Heart right ventricle (tissue), 16 donors: ENCODE results near the gene SMYD3. TPM values are rescaled to one million over a fixed set of nuclear protein-coding genes. Genes with fewer than 3 reads are reported as not detected.

Source experiments
- ATAC-seq, 8 donors: fragments of 200-7000 bp; cut with Tn5 transposase; one replicate each; pipeline ENCODE4 v1.9.1; 2020; ENCODE audit warnings: mild to moderate bottlenecking in 8 of 8, moderate library complexity in 8 of 8, moderate number of reproducible peaks in 1 of 8
- DNase-seq, 2 donors: peaks; one replicate each; pipeline ENCODE4 v3.0.0-alpha.2; 2020
- H3K27ac ChIP-seq, 10 donors: fragments of 200-600 bp; sonication (generic) in 2 of 10; one replicate each; pipeline versions ENCODE4 v1.5.0 to v1.8.0; 2020 to 2022; ENCODE audit warnings: mild to moderate bottlenecking in 3 of 10
- H3K27me3 ChIP-seq, 7 donors: fragments of 200-600 bp; one replicate each; pipeline ENCODE4 v1.8.0; 2021 to 2022; ENCODE audit warnings: mild to moderate bottlenecking in 2 of 7
- H3K36me3 ChIP-seq, 9 donors: fragments of 200-600 bp; sonication (generic) in 1 of 9; one replicate each; pipeline versions ENCODE4 v1.5.0 to v1.8.0; 2020 to 2022; ENCODE audit warnings: mild to moderate bottlenecking in 2 of 9
- H3K4me1 ChIP-seq, 9 donors: fragments of 200-600 bp; sonication (generic) in 1 of 9; one replicate each; pipeline versions ENCODE4 v1.5.0 to v1.8.0; 2020 to 2022; ENCODE audit warnings: mild to moderate bottlenecking in 4 of 9
- H3K4me3 ChIP-seq, 10 donors: fragments of 200-600 bp; sonication (generic) in 2 of 10; one replicate each; pipeline versions ENCODE4 v1.5.0 to v1.8.0; 2020 to 2022; ENCODE audit warnings: mild to moderate bottlenecking in 7 of 10, moderate library complexity in 2 of 10
- H3K9me3 ChIP-seq, 11 donors: fragments of 200-600 bp in 10 of 11; sonication (generic) in 2 of 11; one replicate each; pipeline versions ENCODE4 v1.5.0 to v1.8.0; 2013 to 2022; ENCODE audit warnings: mild to moderate bottlenecking in 2 of 11, control low read depth in 1 of 11, moderate library complexity in 1 of 11
- WGBS, 2 donors: extraction: QIAGEN DNeasy Blood & Tissue Kit; methylation state at CpG; one replicate each; pipeline ENCODE4 v1.1.7; 2013; ENCODE audit warnings: inconsistent platforms in 1 of 2; 5-methylcytosine and 5-hydroxymethylcytosine counted together
- intact Hi-C, 10 donors: fragments of 100-400 bp; cut with DNase I; formaldehyde crosslinking; loops; one replicate each; pipeline versions ENCODE4 v1.11.1 to v1.14.2; 2022
- polyA plus RNA-seq, 2 donors: library from polyadenylated mRNA; stranded (reverse); fragments of 200-250 nt; gene quantifications; one replicate each; pipeline ENCODE4 v1.2.3, GENCODE V29; 2013
- total RNA-seq, 10 donors: library from RNA; stranded (reverse); fragmentation: NEBNext Ultra II Directional in 3 of 10; extraction: Animal tissue kit (Norgen Biotek cat#: 25700) in 3 of 10; gene quantifications; one replicate each; pipeline versions ENCODE4 v1.2.1 to v1.2.4, GENCODE V29; 2021 to 2023
- TF ChIP-seq, protein P1 (sequence below), 9 donors: fragments of 200-600 bp; sonication (generic) in 2 of 9; IDR thresholded peaks; one replicate each; pipeline versions ENCODE4 v1.5.0 to v1.8.0; 2021 to 2022; ENCODE audit warnings: antibody characterized with exemption in 9 of 9, mild to moderate bottlenecking in 5 of 9, moderate library complexity in 1 of 9
- donor health status: Arrhythmogenic right ventricular cardiomyopathy.
- donor health status: ischemic (EF 13 %, LVEDD 7.1; RV severe dilation, severe dysfunction).
- donor health status: healthy with polysubstance abuse.
- donor health status: DM: no; HTN: yes; CAD: no.
- donor health status: DM: no; HTN: no; CAD: no.
- donor health status: ischemic (EF 25% LVEDD 6.9; RV normal size, moderate dysfunction).
- donor health status: ischemic (EF 25% LVEDD 5.7; RV mildly dilated, moderate dysfunction).
- donor health status: healthy.
- donor health status: DM: yes; HTN: yes; CAD: no.
- donor health status: Ischemic cardiomyopathy.
- donor health status: ischemic (EF 35%, LVEDD 5.7; RV mildly dilated, moderate dysfunction).
- donor health status: nonischemic (EF 11% LVEDD 7.7; RV severe dilation, severe dysfunction).
- donor health status: DM: yes; HTN: yes; CAD: no.
- donor health status: PGD.
- donor health status: ischemic (EF 29% LVEDD 5.4; RV normal size, mild dysfunction).
- donor health status: nonischemic (EF 23%, LVEDD 6.1; RV moderate dilation, normal function).

SMYD3 gene
- total and polyA plus RNA-seq, 12 donors: 5.9 to 13.9 (median 8.1) TPM

DNA sequence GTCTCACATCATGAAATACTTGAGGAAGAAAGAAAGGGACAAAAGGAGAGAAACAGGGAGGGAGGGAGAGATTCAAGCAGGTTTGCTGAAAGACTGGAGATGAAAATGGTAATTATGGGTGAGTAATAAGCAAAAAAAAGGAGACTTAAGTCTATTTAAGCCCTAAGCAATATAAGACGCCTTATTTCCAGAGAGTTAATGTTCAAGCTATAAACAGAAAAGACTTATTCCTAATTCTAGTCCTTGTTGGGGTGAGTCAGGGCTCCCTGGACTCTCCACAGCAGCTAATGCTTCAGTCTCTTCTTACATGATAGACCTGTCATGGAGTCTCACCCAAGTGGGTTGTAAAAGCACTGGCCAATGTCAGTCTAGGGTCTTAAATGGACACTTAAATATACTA, 619.2 kb downstream of the SMYD3 start:
- Histone ChIP-seq H3K27ac (no peak overlapping the region), H3K27me3 (no peaks in the 10 kb centered on the region), H3K9me3 (peaks cover 0 to 21% (median 0%) of the 10 kb centered on the region in 11 donors), H3K4me3 (no peak overlapping the region), H3K36me3 (no peaks in the 10 kb centered on the region), H3K4me1 (no peaks in the 10 kb centered on the region)
- ATAC-seq (no peak), DNase-seq (no peak)
- intact Hi-C loops: no loop called here
- TF ChIP-seq, protein P1, sequence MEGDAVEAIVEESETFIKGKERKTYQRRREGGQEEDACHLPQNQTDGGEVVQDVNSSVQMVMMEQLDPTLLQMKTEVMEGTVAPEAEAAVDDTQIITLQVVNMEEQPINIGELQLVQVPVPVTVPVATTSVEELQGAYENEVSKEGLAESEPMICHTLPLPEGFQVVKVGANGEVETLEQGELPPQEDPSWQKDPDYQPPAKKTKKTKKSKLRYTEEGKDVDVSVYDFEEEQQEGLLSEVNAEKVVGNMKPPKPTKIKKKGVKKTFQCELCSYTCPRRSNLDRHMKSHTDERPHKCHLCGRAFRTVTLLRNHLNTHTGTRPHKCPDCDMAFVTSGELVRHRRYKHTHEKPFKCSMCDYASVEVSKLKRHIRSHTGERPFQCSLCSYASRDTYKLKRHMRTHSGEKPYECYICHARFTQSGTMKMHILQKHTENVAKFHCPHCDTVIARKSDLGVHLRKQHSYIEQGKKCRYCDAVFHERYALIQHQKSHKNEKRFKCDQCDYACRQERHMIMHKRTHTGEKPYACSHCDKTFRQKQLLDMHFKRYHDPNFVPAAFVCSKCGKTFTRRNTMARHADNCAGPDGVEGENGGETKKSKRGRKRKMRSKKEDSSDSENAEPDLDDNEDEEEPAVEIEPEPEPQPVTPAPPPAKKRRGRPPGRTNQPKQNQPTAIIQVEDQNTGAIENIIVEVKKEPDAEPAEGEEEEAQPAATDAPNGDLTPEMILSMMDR (IDR thresholded peaks at IDR 0.05): no peak
- 100% methylated on average over 1 of the region's 1 CpG for WGBS, 2 donors

DNA sequence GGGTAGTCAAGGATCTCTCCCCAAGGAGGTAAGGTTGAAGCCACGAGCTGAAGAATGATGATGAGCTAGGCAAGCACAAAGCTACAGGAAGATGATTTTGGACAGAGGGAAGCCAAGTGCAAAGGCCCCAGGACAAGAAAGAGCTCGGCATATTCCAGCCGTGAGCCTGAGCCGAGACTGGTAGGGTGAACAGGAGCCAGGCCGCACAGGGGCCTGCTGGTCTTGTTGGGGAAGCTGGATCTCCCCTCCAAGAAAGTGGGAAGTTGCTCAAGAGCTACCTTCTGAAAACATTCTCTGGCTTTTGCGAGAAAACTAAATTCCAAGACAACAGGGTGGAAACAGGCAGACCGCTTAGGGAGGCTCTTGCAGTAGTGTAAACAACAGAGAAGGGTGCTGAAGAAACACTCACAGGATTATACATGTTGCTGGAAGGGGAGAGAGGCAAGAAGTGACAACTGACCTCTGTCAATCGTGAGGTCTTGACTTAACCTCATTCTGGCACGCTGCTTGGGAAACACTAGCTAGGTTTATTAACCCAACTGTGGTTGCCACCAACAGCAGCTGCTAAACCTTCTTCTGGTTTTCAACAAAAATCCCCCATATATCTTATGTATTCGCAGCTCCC, 625.2 kb downstream of the SMYD3 start:
- Histone ChIP-seq H3K9me3 (no peaks in the 10 kb centered on the region), H3K27ac (no peak overlapping the region), H3K4me1 (peaks cover 0 to 10% (median 0%) of the 10 kb centered on the region in 9 donors), H3K36me3 (no peaks in the 10 kb centered on the region), H3K4me3 (no peak overlapping the region), H3K27me3 (no peaks in the 10 kb centered on the region)
- intact Hi-C loops: loop anchor here in 1 of 10 donors (1.0 kb wide), 1 partner anchor 25 kb away; no protein-coding TSS in a partner anchor
- no peak for ATAC-seq
- WGBS, 2 donors: 73 to 82% methylated on average over 10 of the region's 10 CpGs
- DNase-seq: no peak
- TF ChIP-seq, protein P1 (IDR thresholded peaks at IDR 0.05): no peak

DNA sequence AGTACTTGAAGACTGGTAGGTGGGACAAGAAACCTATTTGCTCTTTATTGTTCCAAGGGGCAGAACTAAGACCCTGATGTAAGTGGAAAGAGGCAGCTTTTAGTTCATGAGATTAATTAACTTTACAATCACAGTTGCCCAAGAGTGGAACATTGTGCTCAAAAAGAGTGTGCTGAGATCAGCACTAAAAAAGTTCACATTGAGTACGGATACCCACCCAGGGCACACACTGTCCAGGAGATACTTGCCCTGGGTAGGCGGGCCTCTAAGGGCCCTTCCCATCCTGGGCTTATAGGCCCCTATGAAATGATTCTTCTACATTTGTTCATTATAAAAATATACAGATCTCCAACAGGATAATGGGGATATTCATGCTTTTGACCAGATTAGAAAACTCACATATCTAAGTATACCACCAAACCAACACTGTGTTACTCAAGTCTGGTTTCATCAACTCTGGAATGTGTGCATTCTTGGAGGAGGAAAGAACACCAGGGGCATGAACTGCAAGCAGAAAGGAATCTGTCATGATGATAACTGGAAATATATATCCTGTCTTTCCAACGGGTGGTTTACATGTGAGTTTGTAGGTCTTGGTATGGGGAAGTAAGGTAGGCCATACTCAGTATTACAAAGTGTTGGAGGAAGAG, 626.2 kb downstream of the SMYD3 start:
- Histone ChIP-seq H3K36me3 (no peaks in the 10 kb centered on the region), H3K27ac (no peak overlapping the region), H3K4me1 (peaks cover 0 to 15% (median 1%) of the 10 kb centered on the region in 9 donors), H3K4me3 (no peak overlapping the region), H3K9me3 (no peaks in the 10 kb centered on the region), H3K27me3 (no peaks in the 10 kb centered on the region)
- DNase-seq: no peak
- 83% methylated on average over 3 of the region's 3 CpGs for WGBS, 2 donors
- ATAC-seq: no peak
- TF ChIP-seq, protein P1 (IDR thresholded peaks at IDR 0.05): no peak
- intact Hi-C loops: no loop called here

DNA sequence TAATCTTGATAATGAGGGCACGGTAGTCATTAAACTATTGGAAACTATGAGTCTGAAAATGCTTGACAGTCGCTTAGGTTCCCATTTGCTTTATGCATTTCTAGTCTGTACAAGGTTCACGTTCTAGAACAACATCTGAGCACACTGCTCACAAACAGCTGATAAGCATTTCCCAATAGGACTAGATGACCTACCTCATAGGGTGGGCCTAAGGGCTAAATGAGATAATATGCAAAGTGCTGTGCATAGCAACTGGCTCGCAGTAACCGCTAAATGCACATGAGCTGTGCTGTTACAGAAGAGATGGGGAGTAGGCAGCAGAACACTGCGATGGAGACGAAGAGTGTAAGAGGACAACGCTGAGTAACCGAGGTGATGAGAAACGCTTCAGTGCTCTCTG, 628.0 kb downstream of the SMYD3 start:
- TF ChIP-seq, protein P1 (IDR thresholded peaks at IDR 0.05): no peak
- 90 to 93% methylated on average over 10 of the region's 10 CpGs for WGBS, 2 donors
- intact Hi-C loops: loop anchor here in 1 of 10 donors (10.0 kb wide), 1 partner anchor 116 kb away; no protein-coding TSS in a partner anchor
- Histone ChIP-seq H3K36me3 (no peaks in the 10 kb centered on the region), H3K9me3 (no peaks in the 10 kb centered on the region), H3K4me3 (no peak overlapping the region), H3K27me3 (no peaks in the 10 kb centered on the region), H3K27ac (no peak overlapping the region), H3K4me1 (peaks cover 3 to 33% (median 17%) of the 10 kb centered on the region in 9 donors)
- DNase-seq (no peak), ATAC-seq (no peak)
